Mammary epithelial cell (primary cell): ENCODE measurements around the gene ERCC3.

Experiments
- EZH2 ChIP-seq: IDR thresholded peaks from 2 replicates; pipeline ENCODE4 v1.6.1; 2012; ENCODE audit warnings: low read length, inconsistent platforms, borderline replicate concordance
- TF ChIP-seq, protein P1 (sequence below), 2 donors: IDR thresholded peaks in 1 of 2; conservative IDR thresholded peaks in 1 of 2; 2 replicates each; pipeline ENCODE4 v1.5.1; 2011 to 2012; ENCODE audit warnings: inconsistent platforms in 2 of 2, low read length in 2 of 2, mild to moderate bottlenecking in 2 of 2, control low read depth in 1 of 2, low read depth in 1 of 2; ENCODE audit not compliant: insufficient read depth in 1 of 2; ENCODE audit errors: extremely low read depth in 1 of 2

GRCh38 chr2:127332335-127332734 is 38.4 kb upstream of the ERCC3 start:
- TF ChIP-seq, protein P1, sequence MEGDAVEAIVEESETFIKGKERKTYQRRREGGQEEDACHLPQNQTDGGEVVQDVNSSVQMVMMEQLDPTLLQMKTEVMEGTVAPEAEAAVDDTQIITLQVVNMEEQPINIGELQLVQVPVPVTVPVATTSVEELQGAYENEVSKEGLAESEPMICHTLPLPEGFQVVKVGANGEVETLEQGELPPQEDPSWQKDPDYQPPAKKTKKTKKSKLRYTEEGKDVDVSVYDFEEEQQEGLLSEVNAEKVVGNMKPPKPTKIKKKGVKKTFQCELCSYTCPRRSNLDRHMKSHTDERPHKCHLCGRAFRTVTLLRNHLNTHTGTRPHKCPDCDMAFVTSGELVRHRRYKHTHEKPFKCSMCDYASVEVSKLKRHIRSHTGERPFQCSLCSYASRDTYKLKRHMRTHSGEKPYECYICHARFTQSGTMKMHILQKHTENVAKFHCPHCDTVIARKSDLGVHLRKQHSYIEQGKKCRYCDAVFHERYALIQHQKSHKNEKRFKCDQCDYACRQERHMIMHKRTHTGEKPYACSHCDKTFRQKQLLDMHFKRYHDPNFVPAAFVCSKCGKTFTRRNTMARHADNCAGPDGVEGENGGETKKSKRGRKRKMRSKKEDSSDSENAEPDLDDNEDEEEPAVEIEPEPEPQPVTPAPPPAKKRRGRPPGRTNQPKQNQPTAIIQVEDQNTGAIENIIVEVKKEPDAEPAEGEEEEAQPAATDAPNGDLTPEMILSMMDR (conservative IDR thresholded peaks at IDR 0.05 in 1 of 2, IDR thresholded peaks at IDR 0.05 in 1 of 2; ENCODE audit: extremely low read depth in 1 of 2, insufficient read depth in 1 of 2, low read depth in 1 of 2, low read length in 2 of 2) = no peak
- no peak for TF ChIP-seq EZH2
